Fibroblast of skin of scalp (primary cell): ENCODE measurements around the gene LRRC3.

Source experiments
- DNase-seq: peaks from one replicate; pipeline ENCODE4 v3.0.0-alpha.2; 2013

LRRC3 gene

GRCh38 chr21:44459712-44460440, 4.6 kb downstream of the LRRC3 start:
- no peak for DNase-seq

- DNase-seq: no peak
Observed at GRCh38 chr21:44460441-44460755, 5.1 kb downstream of the LRRC3 start.

- DNase-seq: no peak
Observed at GRCh38 chr21:44461005-44461404, 5.7 kb downstream of the LRRC3 start.

DNA sequence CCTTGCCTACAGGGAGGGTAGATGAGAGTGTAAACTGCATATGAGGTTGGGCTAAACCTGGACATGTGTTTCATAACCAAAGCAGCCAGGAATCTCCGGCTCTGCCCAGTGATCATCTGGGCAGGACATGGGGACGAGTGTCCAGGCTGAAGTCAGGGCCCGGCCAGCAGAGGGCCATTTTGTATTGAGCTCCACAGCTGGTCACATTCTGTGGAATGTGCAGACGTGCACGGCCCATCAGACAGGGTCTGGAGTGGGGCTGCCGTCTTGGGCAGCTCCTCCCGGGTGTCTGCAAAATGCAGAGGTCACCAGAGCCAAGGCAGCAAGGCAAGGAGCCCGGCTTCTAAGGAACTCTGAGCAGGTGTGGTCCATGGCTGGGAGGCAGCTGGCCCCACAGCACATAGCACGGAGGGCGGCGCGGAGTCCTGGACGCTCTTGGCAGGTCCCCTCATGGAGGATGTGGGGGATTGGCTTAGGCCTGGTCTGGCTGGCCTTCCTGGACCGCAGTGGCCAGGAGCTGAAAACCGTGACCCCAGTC, 6.2 kb downstream of the LRRC3 start:
- no peak for DNase-seq

GRCh38 chr21:44462086-44462833, 7.0 kb downstream of the LRRC3 start:
- no peak for DNase-seq

DNA sequence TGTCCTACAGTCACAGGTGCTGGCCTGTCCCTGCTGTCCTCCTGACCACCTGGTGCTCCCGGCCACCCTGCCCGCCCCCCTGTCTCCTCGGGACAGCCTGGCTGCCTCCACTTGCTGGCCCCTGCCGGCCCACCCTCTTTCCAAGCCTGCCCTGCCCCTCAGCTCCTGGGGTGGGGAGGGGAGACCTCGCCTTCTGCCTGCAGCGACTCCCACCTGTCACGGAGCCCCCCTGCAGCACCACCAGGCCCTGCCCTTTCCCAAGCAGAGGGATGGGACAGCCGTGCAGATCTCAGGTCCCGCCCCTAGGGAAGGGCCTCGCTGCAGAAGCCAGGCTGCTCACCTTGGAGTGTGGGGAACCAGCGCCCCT, 7.5 kb downstream of the LRRC3 start:
- DNase-seq: no peak

GRCh38 chr21:44463724-44464123, 8.4 kb downstream of the LRRC3 start:
- no peak for DNase-seq

DNA sequence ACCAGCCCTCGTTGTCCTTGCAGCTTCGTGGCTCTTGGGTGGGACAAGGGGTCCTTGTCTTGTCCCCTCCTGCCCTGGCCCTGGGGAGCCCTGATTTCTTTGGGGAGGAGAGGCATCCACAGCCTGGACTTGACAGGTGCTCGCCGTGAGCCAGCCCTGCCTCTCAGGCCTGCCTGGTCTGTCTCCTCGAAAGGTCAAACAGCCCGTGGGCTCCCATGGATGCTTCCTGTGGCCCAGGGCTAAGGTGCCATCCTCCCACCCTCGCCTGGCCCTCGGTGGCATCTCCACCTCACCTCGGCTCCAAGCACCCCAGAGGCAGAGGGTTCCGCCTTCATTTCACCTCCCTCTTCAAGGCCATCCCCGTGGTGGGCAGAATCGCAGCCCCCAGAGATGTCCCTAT, 9.0 kb downstream of the LRRC3 start:
- no peak for DNase-seq

DNA sequence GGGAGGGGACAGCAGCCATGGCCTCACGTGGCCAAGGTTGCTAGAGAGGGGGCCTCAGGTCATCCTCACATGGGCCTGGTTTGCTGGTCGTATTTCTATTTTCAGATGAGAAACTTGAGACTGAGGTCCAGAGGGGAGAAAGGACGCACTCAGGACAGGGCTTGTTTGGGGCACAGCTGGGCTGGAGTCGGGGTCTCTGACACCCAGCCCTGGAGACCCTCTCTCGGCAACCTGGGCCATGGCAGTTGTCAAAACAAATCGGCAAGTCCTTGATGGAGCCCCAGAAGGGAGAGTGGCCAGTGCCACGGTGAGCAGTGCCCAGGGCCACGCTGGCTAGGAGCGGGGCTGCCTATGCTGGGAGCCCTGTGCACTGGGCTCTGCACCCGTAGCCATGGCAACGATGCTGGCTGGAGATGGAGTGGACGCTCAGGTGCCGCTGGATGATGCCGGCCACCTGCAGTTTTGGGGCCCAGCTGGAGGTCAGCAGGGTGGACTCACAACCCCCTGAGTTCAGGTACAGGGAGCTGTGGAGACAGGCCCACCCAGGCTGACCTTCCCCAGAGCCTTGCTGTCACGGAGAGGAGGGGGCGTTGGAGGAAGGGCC, 11.1 kb downstream of the LRRC3 start:
- DNase-seq: no peak

DNA sequence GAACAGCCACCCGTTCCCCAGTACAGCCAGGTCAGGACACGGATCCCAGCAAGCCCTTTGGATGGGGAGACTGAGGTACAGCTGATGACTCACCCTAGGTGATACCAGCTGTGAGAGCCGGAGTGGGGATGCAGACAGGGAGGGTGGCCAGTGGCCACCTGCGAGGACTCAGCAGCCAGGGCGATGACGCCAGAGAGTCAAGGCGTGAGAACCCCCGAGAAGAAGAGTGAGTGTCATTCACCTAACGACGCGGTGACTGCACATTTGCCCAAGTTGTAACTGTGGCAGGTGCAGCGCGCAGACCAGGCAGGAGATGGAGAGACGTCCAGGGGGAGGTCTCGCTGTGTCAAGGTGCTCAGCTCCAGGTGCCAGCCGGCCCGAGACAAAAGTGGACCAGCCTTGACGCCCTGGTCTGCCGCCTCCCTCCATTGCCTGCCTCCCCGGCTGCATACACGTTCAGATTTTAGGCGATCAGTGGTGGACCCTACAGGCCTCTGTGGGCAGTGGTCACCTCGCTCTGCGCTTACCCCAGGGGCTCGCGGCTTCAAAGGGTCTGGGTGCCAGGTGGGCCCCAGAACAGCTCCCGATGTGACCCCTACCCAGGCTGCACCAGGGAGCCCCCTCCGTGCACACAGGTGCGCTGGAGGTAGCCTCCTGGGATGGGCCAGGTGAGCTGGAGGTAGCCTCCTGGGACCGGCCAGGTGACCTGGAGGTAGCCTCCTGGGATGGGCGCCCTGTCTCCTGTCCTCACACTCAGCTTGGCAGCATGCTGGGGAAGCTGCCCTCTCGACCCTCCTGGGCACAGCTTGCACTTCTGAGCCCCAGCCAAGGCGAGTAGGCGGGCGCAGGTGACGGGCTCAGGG, 11.9 kb downstream of the LRRC3 start:
- DNase-seq: no peak

- no peak for DNase-seq
Observed at GRCh38 chr21:44467859-44468195, 12.5 kb downstream of the LRRC3 start.

DNA sequence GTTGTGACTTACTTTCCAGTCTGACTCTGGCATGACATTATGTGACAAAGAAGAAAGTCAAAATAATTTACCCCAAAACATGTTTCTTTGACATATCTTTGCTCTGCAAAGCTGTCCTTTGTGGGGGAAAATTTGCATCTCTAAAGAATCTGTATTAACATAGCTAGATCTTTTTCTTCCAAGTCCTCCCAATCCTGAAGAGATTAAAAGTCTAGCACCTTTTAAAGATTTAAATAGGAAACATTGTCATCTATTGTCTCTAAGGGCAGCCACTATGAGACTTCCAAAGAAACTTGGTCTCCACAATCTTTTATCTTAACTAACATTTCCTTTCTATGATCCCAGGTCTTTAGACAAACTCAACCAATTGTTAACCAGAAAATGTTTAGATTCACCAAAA, 16.0 kb downstream of the LRRC3 start:
- no peak for DNase-seq

DNA sequence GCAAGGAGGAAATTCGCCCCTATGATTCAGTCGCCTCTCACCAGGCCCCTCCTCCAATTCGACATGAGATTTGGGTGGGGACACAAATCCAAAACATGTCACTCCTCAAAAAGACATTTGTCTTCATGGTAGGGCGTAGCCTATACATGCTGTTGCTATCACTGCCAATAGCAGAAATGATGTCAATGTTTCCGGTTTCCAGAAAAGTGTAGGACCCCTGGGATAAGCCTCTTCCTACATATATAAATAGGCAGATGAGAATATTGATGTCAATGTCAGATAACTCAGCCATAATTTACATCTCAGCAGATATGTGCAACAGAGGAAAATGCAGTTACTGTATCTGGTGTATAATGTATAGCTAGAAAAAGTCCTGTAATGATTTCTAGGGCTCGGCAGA, 16.7 kb downstream of the LRRC3 start:
- DNase-seq: no peak

DNA sequence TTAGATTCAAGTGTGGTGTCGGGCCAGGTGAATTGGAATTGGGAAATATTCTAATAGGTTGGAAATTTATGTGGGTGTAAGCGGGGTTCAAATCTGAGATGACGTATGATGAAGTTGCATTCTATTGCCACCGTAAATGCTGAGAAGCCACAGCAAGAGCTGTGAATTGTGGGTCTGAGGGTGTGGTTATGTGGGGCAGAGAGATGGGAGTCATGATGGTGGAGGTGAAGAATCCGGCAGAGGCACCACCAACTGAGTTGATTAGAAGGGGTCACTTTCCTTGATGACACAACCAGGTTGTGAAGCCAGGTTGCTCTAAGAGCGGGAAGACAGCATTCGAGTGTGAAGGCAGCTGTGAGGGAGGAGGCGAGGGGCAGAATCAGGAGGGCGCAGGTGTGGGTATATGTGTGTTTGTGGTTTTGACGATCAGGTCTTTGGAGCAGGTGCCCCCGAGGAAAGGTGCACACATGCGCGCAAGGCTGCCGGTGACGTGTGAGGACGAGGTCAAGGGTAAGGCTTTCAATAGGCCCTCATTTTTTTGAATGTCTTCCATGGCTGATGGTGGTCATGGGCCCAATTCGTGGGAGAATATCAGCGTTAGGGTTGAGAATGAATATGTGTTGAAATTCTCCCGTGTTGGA, 18.7 kb downstream of the LRRC3 start:
- DNase-seq: no peak

- DNase-seq: no peak
Observed at GRCh38 chr21:44475266-44475845, 20.0 kb downstream of the LRRC3 start.

GRCh38 chr21:44477131-44477530, 21.8 kb downstream of the LRRC3 start:
- no peak for DNase-seq

GRCh38 chr21:44477712-44478111, 22.4 kb downstream of the LRRC3 start:
- DNase-seq: no peak

DNA sequence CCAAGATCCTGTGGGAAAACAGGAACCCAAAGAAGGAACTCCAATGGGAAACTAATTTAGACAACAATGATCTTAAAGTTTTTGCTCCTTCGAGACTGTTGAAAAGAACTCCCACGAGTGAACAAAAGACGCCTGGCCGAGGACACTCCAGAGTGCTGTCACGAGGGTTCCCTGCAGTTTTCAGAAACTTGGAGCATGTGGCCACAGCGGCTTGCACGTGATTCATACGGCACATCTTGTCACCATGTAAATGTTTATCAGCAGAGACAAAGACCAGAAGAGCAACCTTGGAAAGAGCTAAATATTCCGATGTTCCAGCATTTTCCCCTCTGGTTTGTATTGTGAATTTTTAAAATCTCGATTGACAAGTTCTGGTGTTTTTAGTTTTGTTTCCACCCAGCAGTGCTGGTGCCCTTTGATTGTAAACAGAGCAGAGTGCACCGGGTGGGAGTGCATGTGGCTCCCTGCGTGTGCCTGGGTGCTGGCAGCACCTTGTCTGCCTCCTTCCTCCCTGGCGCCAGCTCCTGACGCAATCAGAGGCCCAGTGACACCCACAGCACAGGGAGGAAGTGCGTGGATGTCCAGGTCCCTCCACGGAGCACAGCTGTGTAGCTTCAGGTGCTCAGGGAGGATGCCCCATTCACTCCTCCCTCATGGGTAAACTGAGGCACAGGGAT, 23.0 kb downstream of the LRRC3 start:
- DNase-seq: no peak

DNA sequence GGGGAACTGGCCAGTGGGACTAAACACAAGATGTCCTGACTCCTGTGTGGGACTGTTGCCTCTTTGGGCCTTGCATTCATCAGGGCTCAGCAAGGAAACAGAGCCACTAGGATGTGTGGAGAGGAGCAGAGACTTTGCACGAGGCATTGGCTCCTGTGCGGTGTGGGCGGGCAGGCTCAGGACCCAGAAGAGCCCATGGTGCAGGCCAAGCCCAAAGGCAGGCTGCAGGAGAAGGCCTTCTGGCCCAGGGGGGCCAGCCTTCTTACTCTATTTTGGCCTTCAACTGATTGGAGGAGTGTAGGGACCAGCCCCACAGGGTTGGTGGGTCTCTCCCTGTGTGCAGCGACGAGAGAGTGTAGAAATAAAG, 23.5 kb downstream of the LRRC3 start:
- DNase-seq: no peak

DNA sequence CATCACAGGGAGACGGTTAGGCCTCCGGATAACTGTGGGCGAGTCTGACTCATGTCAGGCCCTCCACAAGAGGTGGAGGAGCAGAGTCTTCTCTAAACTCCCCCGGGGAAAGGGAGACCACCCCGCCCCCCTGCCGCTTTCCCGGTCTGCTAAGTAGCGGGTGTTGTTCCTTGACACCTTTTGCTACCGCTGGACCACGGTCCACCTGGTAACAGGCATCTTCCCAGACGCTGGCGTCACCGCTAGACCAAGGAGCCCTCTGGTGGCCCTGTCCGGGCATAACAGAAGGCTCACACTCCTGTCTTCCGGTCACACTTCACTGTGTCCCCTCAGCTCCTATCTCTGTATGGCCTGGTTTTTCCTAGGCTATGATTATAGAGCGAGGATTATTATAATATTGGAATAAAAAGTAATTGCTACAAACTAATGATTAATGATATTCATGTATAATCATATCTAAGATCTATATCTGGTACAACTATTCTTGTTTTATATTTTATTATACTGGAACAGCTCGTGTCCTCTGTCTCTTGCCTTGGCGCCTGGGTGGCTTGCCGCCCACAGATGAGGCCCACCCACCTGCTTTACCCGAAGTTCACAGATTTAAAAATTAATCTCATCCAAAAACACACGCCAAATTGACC, 24.4 kb downstream of the LRRC3 start:
- DNase-seq: peak; percentile 6
